OCI-M2 (cell line): ENCODE results near the gene TBX1.

Experiments used
- DNase-seq: peaks from one replicate; lab custom pipeline; 2025; ENCODE audit not compliant: unreplicated experiment; lab: John Stamatoyannopoulos, UW

The TBX1 gene

GRCh38 chr22:19798003-19798665 lies 37.6 kb downstream of the TBX1 start:
- no peak for DNase-seq

DNA sequence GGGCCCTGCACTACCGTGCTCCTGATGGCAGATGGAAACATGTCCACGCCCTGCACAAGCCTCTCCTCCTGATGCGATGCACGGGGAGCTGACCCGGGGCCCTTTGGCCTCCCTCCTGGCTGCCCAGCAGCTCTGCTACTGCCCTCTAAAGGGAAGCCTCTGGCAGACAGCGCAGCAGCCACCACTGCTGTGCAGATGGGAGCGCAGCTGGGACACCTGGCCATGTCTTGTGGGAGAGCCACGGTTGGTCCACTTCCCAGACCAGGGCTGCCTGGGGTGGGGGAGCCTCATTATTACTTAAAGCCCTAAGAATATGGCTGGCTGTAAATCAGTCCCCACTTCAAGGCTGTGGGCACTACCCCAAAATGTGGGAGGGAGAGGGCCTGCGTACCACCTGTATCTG lies 38.3 kb downstream of the TBX1 start:
- DNase-seq, result no peak

GRCh38 chr22:19799322-19800190 lies 39.0 kb downstream of the TBX1 start:
- DNase-seq, result no peak

DNA sequence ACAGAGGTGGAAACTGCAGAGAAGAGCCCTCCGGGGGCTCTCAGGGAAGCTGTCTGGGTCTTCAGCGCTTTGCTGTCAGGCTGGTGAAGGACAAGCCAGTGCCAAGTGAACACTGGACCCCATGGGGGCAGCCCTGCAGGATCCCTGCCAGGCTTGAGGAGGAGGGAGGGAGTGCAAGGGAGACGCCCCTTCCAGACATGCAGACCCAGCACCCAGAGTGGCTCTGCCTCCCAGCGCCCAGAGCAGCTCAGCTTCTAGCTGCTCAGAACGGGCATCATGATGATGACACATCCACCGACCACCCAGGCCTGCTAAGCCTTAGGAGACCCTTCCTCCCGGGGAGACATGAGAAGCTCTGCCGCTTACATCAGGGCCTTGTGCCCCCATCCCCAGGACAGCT lies 39.7 kb downstream of the TBX1 start:
- DNase-seq, result no peak

GRCh38 chr22:19800761-19801244 lies 40.2 kb downstream of the TBX1 start:
- DNase-seq, result no peak

- no peak for DNase-seq
Observed at GRCh38 chr22:19801340-19802000, 40.9 kb downstream of the TBX1 start.

GRCh38 chr22:19802001-19802893 lies 41.7 kb downstream of the TBX1 start:
- DNase-seq, result no peak

DNA sequence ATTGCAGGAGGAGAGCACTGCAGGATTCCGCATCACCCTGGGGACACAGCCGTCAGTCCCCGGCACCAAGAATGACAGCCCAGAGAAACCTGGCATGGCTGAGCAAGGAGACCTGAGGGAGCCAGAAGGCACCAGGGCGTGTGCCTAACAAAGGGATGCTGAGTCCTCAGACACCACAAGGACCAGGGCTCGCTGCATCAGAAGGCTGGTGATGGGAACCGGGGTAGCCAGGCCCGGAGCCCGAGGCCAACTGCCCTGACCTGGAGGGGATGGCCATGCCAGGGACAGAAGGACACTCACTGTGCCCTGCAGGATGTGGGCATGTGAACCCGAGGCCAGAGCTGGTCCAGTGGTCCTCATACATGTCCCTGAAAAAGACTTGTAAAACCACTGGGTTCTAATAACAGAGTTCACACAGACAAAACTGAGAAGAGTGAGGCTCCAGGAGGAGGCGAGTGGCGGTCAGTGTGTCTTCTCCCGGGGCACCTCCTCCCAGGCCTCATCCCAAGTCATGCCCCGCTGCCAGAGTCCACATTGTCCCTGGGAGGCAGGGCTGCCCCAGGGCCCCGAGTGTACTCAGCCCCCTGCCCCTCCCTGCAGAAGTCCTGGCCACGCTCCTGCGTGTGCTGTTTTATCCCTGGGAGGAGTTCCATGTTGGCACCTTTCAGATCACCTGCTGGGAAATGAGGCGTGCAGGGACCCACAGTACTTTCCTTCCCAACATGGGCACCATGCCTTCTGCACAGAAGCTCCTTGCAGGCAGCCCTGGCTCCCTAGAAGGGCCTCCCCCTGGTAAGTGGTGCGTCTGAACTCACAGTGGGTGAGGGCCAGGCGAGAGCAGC lies 42.5 kb downstream of the TBX1 start:
- DNase-seq, result no peak

DNA sequence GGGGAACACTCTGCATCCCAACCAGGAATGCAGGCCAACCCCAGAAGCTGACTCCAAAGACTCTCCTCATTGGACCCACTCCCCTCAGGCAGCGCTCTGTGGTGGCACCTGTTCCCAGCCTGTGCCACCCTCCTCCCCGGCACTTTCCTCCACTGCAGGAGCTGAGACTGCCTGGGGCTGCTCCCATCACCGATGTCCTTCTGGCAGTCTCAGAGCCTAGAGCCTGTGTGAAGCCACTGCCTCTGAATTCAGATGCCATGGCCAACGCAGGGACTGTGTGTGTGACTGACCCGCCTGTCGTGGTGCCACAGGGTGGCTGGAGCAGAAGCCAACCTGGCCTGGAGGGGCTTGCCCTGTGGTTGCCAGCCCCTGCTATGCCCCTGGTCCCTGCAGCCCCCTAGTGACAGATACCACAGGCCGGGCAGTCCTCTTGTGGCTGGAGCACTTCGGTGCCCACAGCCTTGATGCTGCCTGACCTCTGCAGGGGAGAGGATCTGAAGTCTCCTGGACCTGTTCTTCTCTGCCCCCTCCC lies 43.2 kb downstream of the TBX1 start:
- no peak for DNase-seq

GRCh38 chr22:19805821-19806212 lies 45.2 kb downstream of the TBX1 start:
- DNase-seq, result no peak

DNA sequence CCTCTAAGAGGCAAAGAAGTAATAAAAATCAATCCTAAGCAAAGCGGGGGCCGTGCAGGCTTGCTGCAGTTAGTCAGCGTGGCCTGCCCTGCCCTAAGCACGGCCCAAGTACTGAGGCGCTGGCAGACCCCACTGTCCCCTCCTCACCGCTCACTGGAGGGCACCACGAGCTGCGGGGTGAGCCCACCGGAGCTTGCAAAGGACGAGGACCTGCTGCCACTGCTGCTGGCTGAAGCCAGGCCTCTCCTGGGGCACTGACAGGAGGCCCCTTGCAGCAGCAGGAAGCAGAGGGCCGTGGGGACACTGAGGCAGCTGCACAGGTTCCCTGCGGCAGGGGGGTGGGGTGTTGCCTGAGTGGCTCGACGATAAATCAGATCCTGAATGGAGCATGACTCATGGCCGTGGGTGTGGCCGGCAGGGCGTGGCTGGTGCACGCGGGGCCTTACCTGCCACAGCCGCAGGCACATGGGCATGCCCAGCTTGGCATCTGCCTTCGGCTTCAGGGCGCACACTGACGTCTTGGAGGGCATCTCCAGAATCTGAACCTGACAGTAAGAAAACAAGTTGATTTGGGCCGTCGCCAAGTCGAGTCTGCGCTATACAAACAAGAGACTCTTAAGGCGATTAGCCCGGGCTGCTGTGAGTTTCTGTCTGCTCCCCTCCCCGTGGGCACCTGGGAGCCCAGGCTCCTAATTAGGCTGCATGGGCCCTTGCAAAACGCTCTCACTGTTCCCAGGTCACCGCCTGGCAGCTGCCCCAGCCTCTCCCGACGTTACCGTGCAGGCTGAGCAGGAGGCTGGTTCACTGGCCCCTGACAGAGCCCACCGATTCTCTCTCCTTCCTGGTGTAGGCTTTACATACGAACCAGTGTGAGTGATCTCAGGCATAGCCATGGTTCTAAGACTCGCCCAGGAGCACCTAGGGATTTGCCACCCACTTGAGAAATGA lies 45.9 kb downstream of the TBX1 start:
- DNase-seq, result no peak

DNA sequence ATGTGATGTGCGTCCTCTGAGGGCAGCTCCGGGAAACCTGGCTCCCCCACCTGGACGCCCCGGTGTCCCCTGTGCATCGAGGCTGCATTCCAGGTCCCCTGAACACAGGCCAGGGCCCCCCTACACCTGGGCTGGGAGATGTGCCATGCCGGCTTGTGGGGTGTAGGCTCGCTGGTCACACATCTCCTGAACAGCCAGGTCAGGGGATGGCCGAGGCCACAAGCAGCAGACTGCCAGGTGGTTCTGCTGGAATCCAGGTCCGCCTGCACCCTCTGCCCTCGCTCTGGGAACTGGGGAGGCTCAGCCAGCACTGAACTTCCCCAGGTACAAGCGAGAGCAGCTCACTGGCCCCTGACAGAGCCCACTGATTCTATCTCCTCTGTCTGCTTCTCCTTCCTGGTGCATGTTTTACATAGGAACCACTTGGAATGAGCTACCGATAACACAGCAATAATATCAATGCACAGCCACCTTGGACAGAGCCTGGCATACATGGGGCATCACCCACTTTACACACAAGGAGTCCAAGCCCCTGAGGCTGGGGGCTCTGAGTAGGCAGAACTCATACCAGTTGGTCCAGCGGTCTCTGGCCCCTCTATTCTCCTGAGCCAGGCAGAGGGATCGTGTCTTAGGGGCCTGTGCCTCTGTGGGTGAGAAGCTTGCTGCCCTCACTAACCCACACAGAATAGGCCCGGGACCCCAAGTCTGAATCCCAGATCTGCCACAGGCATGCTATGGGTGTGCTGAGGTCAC lies 46.8 kb downstream of the TBX1 start:
- no peak for DNase-seq

DNA sequence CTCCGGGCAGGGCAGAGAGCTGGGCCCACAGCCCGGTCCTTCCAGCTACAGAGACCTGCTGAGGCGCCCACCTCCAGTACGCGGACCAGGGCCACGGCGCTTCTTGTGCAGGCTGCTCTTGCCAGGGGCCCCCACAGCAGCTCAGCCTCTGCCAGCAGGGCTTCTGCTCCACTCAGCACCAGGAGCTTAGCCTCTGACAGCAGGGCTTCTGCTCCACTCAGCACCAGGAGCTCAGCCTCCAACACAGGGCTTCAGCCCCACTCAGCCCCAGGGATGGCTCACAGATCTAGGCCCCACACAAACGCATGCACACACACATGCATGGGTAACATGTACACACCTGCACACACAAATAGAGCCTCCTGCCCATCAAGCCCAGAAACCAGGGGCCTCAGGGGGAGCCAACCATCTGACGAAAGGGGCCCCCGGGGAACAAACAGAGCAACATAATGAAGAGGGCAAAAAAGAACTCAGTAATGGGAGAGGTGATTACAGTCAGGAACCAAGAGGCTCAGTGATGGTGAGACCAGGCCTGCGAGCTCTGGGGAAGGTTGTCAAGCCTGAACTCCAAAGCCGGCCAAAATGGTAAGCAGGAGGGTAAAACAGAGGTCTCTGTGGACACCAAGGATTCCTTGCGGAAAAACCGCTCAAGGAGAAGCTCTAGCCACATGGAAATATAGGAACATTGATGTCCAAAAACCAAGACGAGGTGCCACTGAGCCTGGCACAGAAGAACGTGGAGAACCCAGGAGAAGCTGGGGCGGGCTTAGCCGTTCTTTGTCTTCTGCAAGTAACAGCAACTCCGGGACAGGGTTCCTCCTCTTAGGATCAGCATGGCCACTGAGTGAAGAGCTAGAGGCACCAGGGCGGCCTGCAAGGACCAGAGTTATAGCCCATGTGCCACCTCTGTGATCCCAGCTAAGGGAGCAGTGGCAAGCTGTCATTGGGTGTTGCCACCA lies 47.6 kb downstream of the TBX1 start:
- no peak for DNase-seq

- DNase-seq, result no peak
Observed at GRCh38 chr22:19808873-19809478, 48.4 kb downstream of the TBX1 start.

DNA sequence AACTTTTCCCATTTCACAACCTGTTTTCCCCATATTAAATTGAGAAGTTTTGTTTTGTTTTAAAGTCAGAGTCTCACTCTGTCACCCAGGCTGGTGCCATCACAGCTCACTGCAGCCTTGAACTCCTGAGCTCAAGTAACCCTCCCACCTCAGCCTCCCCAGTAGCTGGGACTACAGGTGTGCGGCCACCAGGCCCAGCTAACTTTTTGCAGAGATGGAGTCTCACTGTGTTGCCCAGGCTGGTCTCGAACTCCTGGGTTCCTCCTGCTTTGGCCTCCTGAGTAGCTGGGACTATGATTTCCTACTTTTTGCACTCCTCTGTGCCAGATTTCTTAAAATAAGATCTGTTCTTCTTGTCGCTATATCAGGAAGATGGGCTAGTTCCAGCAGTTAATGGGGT lies 49.2 kb downstream of the TBX1 start:
- no peak for DNase-seq
